ENCODE results near the gene CPN2. TPM values are rescaled to one million over a fixed set of nuclear protein-coding genes. Genes with fewer than 3 reads are reported as not detected.

CPN2 gene
- total RNA-seq, 2 experiments from 2014 or later, result not detected

DNA sequence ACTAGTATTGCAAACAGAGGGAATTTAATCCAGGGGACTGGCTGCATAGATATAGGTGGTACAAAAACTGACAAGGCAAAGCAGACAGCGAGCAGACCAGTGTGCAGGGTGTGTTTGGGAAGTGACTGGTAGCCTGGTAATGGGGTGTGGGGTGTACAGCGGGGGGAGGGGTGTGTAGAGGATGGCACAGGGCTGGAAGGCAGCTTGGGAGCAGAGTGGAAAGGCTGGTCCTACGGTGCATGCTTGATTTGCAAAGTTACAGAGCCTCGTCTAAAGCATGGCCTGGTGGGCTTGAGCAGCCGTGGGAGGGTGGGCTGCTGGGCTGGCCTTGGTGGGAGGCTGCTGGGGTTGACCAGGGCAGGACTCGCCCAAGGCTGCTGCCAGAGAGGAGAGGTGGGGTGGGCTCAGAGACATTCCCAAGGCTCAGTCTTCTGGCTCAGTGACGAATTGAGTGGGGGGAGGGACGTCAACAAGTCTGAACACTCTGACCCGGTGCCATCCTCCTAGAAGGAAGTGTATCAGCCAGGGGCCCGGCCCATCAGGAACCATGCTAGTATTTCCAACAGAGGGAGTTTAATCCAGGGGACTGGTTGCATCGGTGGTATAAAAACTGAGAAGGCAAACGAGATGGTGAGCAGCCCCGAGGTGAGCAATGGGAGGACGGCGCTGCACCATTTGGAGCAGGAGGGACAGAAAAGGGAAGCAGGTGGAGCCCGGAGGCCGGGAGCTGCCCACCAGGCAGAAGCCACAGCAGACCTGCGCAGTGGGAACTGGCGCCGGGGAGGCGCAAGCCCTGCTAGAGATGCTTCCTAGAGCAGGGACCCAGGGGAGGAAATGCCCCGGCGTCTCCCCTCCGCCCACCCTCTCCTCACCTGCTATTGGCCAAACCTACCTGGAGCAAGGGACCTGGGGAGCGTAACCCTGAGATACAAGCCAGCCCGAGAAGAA is 29.2 kb downstream of the CPN2 start:
- POLR2A ChIA-PET, result no interaction called here
- CTCF ChIA-PET, result interaction anchor here (0.6 to 1.1 kb wide), 4 partner anchors 9 to 32 kb away, joined by 3 read pairs; no protein-coding TSS in a partner anchor

DNA sequence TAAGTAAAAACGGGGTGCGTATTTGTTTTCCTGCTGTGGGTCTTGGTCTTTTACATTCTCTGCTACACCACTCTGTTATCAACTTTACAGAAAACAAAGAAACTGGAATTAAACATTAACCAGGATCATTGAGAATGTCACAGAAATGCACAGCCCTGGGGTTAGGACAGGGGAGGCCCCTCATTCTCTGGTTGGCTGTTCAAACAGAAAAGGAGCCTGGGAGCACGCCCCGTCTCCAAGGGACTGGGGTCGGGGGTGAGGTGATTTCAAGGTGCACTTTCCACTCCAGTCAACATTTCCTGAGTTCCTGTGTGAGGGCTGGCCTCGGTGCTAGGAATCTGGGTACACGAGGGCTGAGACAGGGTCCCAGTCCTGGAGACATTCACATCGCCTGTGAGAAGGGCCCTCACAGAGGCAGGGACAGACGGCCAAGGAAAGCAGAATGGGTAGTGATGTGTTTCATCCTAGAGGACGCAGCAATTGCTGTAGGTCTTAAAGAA is 30.3 kb downstream of the CPN2 start:
- POLR2A ChIA-PET, result no interaction called here
- CTCF ChIA-PET, result no interaction called here

DNA sequence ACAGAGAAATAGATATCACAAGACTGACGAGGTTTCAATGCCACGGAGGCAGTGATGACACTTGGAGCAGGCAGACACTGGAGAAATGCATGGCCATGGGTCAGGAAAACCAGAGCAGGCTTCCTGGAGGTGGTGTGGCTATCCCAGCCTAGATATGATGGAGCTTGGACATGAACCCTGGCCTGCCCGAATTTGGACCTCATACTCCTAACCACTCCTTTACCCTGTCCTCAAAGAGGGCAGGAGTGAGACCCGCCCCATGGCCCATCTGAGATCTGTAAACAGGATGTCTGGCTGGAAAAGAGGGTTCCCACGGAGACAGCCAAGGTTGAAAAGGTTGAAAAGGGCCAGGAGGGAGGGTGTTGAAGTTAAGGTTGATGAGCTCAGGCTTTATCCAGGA is 31.0 kb downstream of the CPN2 start:
- CTCF ChIA-PET, result no interaction called here
- POLR2A ChIA-PET, result no interaction called here

DNA sequence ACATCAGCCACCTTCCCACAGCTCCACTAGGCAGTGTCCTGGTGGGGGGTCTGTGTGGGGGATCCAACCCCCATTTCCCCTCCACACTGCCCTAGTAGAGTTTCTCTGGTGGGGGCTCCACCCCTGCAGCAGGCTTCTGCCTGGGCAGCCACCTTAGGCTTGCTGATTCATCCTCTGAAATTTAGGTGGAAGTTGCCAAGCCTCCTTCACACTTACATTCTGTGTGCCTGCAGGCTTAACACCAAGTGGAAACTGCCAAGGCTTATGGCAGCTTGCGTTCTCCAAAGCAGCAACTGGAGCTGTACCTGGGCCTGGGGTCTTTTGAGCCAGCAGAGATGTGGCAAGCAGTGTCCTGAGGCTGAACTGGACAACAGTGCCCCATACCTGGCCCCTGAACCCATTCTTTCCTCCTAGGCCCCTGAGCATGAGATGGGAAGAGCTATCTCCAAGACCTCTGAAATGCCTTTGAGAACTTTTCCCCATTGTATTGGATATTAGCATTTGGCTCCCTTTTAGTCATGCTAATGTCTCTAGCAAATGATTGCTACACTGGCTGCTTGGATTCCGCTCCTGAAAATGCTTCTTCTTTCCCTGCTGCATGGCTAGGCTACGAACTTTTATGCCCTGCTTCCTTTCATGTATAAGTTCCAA is 32.5 kb downstream of the CPN2 start:
- POLR2A ChIA-PET, result no interaction called here

DNA sequence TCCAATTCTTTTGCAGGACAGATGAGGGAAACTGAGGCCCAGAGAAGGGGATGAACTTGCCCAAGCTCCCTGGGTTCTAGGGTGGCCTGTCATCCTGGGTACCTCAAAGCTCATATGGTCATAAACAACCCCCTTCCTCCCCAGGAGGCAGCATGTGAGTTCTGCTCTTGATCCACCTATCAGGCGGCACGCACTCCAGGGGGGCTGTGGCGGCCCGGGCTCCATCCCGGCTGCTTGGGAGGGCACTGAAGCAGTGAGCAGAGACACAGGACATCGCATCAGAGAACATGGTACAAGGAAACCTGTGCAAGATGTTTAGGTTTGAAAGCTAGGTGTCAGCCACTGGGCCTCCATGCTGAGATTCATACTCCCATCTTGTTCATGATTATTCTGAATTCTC is 34.2 kb downstream of the CPN2 start:
- POLR2A ChIA-PET, result no interaction called here
- CTCF ChIA-PET, result interaction anchor here (0.5 to 1.5 kb wide), 6 partner anchors 9 to 538 kb away, joined by 3 to 5 read pairs (median 3); no protein-coding TSS in a partner anchor

More for the DNA sequence above, 32.5 kb downstream of the CPN2 start:
- CTCF ChIA-PET, result interaction anchor here (1.3 to 1.6 kb wide), 2 partner anchors 23 to 25 kb away, joined by 3 to 4 read pairs; no protein-coding TSS in a partner anchor

DNA sequence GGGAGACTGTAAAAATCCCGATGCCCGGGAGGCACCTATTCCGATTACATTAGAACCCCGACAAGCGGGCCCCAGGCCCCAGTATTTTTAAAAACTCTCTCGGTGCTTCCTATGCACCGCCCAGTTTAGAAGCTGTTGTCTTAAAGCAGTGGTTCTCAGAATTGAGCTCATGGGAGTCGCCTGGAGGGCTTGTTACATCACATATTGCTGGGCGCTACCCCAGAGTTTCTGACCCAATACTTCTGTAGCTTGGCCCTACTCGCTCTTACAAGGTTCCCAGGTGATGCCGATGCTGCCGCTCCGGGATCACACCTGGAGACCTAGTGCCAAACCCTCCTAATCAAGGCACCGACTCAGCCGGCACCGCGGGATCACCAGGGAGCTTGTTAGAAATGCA is 35.2 kb downstream of the CPN2 start:
- ChIA-PET CTCF (interaction anchor here (0.7 to 1.6 kb wide), 21 partner anchors 9 to 687 kb away, joined by 3 to 15 read pairs (median 4); no protein-coding TSS in a partner anchor), POLR2A (no interaction called here)

DNA sequence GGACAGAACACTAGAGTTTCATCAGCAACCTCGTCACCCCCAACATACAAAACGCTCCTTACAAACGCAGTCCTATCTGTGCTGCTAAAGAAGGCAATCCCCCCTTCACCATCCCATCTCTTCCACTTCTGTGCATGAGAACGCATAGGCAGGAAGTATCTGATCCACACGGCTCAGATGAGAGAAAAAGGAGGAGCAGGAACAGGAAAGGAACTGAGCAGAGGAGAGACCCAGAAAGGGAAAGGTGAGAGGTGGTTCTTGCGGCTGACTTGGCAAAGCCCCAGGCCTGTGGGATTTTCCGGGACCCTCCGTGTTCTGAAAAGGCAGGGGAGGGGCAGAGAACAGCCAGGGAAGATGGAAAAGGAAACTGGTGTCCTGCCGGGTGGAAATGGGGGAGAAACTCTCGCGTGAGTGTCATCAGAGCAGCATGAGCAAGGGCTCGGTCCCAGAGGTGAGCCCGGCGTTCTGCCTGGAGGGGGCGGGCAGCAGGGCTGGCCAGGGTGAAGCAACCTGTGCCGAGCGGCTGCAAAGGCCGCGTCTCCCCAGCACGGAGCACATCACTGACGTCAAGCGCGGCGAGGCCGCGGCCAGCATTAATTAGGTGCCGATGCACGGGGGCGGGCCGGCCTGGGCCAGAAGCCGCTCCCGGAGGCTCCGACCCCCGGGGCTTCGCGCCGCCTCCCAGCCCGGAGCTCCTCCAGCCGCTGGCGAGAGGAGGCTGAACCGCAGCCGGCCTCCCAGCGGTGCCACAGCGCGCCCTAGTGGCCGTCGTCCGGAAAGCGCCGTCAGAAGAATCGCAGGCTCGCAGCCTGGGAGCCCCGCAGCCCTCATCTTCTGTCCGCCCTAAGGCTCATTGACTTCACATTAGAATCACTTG is 35.8 kb downstream of the CPN2 start:
- POLR2A ChIA-PET, result no interaction called here
- CTCF ChIA-PET, result interaction anchor here (0.6 to 1.6 kb wide), 23 partner anchors 8 to 814 kb away, joined by 3 to 15 read pairs (median 4); no protein-coding TSS in a partner anchor

DNA sequence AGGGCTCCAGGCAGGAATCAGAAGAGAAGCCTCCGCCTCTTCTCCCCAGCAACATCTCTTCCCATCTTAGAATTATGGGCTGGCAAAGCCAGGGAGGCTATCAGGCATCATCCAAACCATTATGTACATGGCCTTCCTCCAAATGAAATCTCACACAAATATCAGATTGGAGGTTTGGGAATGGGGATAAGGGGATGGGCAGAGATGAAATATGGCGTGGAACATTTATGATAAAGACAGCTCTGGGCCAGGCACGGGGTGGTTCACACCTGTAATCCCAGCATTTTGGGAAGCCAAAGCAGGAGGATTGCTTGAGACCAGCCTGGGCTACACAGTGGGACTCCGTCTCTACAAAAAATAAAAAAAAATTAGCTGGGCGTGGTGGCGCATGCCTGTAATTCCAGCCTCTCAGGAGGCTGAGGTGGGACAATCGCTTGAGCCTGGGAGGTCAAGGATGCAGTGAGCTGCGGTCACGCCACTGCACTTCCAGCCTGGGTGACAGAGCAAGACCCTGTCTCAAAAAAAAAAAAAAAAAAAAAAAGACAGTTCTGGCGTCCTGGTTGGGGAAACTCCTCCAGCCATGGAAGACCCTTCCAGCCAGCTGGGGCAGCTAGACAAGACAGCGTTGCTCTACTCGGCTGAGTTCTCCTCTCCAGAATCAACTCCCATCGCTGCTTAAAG is 36.6 kb downstream of the CPN2 start:
- ChIA-PET CTCF (interaction anchor here (0.7 to 1.4 kb wide), 3 partner anchors 20 to 338 kb away, joined by 3 to 4 read pairs (median 3); no protein-coding TSS in a partner anchor), POLR2A (interaction anchor here (0.5 kb wide), 1 partner anchor 160 kb away, joined by 3 read pairs; no protein-coding TSS in a partner anchor)

DNA sequence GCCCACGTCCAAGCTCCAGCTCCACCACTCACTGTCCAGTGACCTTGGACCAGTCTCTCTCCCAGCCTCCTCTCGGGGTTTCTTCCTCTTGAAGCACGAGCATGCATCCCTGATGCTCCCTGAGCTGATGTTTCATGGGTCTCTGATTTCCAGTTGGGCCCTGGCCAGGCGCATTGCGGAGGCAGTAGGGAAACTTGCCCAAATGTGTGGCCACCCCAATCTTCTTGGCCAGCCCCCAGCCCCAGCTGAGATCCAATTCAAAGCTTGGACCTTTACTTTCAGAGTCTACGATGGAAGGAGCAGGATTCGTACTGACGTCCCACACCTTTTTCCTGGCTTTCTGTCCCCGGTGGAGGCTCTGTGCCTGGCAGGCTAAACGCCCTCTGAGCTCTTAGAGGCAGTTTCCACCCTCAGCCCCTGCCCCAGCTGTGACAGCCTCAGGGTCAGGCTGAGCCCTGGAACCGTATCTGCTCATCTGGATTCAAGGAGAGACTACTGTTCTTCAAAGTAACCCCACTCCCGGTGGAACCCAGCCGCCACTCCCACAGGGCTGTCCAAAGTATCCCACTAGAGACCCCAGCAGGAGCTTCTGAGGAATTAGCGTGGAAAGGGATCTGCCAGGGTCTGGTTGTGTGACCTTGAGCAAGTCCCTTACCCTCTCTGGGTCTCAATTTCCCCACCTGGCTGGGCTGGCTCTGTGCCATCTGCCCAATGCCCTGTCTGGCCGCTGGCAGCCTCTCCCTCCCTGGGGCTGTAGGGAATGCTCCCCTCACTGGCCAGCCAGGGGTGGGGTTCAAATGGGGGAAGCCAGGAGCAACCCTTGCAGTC is 37.4 kb downstream of the CPN2 start:
- ChIA-PET CTCF (interaction anchor here (0.7 to 1.4 kb wide), 2 partner anchors 179 to 339 kb away, joined by 3 read pairs; no protein-coding TSS in a partner anchor), POLR2A (interaction anchor here (0.5 kb wide), 1 partner anchor 159 kb away, joined by 3 read pairs; no protein-coding TSS in a partner anchor)

DNA sequence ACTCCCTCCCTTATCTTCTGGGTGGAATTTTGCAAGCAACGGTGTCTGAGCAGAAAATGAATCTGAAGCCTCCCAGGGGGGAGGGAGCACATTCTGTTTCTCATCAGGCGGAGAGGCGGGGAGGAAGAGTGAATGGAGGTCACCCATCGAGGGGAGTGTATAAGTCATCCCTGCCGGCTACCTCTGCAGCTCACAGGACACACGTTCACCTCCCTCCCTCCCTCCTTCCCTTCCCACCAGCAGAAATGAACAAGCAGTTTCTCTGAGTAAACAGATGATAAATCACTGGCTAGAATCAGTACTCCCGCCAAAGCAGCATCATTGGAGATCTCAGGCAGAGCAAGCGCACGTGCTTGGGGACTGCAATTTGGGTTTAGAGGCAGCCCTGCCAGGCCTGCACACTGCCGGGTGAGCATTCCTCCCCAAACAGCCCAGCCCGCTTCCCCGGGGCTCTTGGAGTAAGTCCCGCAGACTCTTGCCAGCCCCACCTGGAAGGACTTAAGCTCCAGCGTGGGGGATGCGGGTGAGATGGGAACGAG is 38.3 kb downstream of the CPN2 start:
- ChIA-PET POLR2A (no interaction called here), CTCF (interaction anchor here (0.7 to 1.4 kb wide), 2 partner anchors 9 to 178 kb away, joined by 3 read pairs; no protein-coding TSS in a partner anchor)

DNA sequence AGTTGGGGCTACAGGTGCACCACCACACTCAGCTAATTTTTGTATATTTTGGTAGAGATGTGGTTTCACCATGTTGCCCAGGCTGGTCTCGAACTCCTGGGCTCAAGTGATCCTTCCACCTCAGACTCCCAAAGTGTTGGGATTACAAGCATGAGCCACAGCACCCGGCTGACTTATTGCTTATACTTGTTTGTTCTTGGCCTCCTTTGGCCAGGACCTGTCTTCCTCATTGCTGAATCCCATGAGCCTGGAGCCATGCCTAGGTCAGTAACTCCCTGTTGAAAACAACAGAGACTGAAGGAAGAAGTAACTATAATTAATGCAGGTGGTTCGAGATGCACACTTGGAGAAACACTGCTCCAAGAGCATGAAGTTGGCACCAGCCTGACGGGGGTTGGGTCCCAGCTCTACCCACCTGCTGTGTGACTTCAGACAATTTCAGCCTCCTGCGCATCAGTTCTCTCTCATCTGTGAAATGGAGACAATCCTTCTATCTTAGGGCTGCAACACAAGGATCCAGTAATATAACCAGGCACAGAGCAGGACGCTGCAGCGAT is 38.9 kb downstream of the CPN2 start:
- CTCF ChIA-PET, result no interaction called here

DNA sequence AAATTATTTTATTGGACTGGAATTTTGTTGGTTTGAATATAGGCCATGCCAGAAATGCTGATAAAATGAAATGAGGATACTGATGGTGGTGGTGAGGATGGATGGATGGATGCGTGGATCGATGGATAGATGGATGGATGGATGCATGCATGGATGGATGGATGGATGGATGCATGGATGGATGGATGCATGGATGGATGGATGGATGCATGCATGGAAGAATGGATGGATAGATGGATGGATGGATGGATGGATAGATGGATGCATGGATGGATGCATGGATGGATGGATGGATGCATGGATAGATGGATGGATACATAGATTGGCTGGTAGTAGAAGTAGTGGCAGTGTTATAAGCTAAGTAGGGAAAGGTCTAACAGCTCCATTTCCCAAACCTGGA is 40.1 kb downstream of the CPN2 start:
- POLR2A ChIA-PET, result no interaction called here
- CTCF ChIA-PET, result no interaction called here

More for the DNA sequence above, 38.9 kb downstream of the CPN2 start:
- POLR2A ChIA-PET, result no interaction called here

DNA sequence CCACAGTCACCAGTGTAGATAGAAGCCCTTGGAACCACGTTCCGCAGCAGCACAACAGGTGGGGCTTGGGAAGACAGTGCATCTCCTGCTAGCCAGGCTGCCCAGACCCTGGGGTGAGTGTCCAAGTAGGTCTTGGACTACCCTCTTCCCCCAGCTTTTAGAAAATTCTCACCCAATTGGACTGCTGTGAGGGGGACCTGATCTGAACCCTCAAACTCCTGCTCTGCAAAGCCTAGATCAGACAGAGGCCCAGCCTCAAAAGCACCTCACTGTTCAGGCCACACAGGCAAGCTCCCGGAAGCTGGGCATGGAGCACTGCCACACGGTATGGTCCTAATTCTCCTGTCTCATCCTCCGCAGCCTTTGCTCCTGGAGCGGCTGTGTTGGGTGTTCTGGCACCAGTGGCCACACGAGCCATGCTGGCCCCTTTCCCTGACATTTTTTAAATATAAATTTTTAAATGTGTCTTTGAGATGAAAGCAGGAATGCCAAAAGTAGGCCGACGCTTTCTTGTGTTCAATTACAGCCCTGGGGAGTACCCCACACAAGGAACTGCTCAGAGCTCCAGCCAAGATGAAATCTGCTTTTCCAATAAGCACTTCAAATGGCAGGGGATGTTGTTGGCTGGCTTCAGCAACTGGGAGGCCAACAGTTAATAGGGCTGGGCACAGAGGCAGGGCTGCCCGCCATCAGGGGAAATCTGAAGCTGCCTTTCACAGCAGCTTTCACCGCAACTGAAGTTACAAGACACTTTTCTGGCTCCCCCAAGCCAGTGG is 40.9 kb downstream of the CPN2 start:
- CTCF ChIA-PET, result no interaction called here
- POLR2A ChIA-PET, result no interaction called here

DNA sequence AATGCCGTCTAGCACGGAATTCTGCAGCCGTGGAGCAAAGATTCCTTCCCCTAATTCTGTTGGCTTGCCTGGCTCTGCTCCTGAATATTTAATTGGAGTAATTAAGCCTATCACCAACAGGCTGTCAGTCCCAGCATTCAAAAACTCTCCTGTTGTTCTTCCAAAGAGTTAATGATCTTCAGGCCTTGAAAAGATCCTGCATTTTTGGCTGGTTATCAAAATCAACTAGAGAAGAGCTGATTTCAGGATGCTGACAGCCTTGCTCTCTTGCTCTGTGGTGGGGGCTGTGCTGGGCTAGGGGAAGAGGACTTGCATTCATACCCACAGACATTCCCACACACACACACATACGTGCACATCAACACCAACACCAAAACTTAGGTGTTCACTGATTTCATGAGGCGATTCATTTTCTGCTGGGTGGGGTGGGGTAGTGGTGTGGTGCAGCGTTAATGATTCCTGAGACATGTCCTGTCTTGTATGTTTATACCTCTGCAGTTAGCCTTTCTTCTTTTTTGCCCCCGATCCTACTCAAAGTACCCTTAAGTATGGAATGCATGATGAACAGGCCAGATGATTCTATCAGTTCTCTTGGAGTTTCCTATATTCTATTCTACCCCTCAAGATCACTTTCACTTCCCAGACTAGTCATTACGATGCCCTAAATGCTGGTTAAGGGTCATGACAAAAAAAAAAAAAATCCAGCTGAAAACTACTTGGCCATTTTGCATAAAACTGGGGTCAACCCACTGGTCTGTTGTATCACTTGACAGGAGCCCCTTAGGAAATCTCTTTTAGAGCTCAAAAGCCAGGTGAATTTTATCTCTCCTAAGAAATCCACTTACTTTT is 42.3 kb downstream of the CPN2 start:
- ChIA-PET POLR2A (no interaction called here), CTCF (interaction anchor here (0.6 kb wide), 1 partner anchor 218 kb away, joined by 3 read pairs; no protein-coding TSS in a partner anchor)

DNA sequence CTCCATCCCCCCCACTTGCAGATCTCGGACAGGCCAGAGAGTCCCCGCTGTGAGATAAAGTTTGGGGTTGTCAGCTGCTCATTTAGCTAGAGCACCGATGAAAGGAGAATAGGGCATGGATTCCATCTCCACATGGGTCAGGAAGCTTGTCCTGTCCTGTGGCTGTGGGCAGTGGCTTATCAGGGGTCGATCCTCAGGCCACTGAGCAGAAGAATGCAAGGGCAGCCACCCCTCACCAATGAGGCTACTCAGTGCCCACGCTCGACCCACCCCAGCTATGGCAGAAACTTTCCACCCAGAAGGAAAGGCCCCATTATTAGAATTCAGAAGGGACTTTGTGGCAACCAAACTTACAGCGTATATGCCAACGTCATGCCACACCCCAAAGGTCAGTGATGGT is 43.3 kb downstream of the CPN2 start:
- CTCF ChIA-PET, result interaction anchor here (1.0 to 1.7 kb wide), 3 partner anchors 8 to 36 kb away, joined by 3 to 5 read pairs (median 3); no protein-coding TSS in a partner anchor
- POLR2A ChIA-PET, result no interaction called here
